ENCODE measurements around the gene RNF133.
"Not testable (repeated sequence)": the region's sequence is repeated elsewhere in the genome, so short reads cannot be mapped to it uniquely, and the experiment has no call there.

RNF133 gene

DNA sequence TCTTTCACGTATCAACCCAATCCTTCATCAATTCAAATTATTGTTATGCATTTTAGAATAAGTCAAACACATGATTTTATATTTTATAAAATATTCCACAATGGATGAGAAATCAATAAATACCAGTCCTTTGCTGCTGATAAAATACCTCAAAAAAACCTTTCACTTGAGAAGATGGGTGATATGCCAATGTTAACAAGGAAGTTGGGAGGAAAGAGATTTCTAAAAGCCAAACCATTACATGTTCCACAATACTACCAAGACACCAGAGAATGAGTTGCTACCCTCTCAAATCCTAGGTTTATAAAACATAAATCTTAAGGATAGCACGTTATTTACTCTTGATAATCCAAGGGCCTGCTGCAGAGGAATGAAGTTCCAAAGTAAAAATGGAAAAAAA is 14.4 kb downstream of the RNF133 start:
- no peak overlapping the region for H3K4me3 ChIP-seq (ENCODE audit: control insufficient read depth, low read depth, low read length)
- TF ChIP-seq, protein P1, sequence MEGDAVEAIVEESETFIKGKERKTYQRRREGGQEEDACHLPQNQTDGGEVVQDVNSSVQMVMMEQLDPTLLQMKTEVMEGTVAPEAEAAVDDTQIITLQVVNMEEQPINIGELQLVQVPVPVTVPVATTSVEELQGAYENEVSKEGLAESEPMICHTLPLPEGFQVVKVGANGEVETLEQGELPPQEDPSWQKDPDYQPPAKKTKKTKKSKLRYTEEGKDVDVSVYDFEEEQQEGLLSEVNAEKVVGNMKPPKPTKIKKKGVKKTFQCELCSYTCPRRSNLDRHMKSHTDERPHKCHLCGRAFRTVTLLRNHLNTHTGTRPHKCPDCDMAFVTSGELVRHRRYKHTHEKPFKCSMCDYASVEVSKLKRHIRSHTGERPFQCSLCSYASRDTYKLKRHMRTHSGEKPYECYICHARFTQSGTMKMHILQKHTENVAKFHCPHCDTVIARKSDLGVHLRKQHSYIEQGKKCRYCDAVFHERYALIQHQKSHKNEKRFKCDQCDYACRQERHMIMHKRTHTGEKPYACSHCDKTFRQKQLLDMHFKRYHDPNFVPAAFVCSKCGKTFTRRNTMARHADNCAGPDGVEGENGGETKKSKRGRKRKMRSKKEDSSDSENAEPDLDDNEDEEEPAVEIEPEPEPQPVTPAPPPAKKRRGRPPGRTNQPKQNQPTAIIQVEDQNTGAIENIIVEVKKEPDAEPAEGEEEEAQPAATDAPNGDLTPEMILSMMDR (conservative IDR thresholded peaks at IDR 0.05; ENCODE audit: control insufficient read depth, insufficient read depth, low read depth, low read length): no peak
- DNase-seq (ENCODE audit: low read depth): no peak

DNA sequence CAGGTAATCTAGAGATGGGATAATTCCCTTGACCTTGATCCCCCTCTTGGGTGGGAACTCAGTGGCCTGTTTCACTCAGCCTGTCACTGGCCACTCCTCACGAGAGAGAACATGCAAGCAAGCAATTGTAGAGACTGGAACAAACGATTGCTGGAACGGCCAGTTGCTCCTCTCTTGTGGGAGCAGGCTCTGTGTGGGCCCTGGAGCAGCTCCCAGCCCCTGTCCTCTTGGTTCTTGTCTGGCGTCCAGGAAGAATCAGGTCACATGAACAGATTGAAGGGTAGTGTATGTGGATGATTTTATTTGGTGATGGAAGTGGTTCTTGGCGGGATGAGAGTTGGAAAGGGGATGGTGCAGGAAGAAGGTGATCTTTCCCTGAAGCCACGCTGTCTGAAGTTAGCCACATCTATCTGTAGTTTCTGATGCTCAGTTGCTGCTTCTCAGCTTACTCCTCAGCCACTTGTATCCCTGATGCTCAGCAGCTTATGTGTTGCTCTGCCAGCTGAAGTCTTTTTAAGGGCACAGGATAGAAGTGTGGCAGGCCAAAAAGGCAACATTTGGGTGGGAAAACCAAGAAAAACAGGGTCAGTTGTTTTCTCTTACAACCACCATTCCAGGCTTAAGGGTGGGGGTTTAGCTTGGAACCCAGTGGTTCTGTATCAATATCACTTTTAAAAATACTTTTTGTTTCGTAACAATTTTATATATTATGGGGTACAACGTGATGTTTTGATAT is 15.9 kb downstream of the RNF133 start:
- TF ChIP-seq, protein P1 (conservative IDR thresholded peaks at IDR 0.05; ENCODE audit: control insufficient read depth, insufficient read depth, low read depth, low read length): no peak
- DNase-seq (ENCODE audit: low read depth): no peak
- H3K4me3 ChIP-seq (ENCODE audit: control insufficient read depth, low read depth, low read length): no peak overlapping the region

DNA sequence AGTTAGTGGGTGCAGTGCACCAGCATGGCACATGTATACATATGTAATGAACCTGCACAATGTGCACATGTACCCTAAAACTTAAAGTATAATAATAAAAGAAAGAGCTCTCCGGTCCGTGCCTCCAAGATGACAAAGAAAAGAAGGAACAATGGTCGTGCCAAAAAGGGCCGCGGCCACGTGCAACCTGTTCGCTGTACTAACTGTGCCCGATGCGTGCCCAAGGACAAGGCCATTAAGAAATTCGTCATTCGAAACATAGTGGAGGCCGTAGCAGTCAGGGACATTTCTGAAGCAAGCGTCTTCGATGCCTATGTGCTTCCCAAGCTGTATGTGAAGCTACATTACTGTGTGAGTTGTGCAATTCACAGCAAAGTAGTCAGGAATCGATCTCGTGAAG is 17.7 kb downstream of the RNF133 start:
- not testable (repeated sequence) for DNase-seq (ENCODE audit: low read depth); H3K4me3 ChIP-seq (ENCODE audit: control insufficient read depth, low read depth, low read length)

DNA sequence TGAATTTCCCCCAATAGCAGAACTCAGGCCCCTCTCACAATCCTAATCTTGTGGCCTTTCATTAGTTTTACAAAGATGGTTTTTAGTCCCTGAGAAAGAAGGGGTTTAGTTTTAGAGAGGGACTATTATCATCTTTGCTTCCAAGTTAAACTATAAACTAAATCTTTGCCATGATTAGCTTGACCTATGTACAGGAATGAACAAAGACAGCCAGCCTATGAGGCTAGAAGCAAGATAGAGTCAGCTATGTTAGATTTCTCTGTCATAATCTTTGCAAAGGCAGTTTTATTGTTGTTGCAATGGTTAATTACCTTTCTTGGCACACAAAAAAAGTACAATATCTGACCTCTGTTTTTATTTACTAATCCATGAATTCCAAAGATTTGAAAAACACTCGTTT is 19.1 kb downstream of the RNF133 start:
- no peak overlapping the region for H3K4me3 ChIP-seq (ENCODE audit: control insufficient read depth, low read depth, low read length)
- TF ChIP-seq, protein P1 (conservative IDR thresholded peaks at IDR 0.05; ENCODE audit: control insufficient read depth, insufficient read depth, low read depth, low read length): no peak
- no peak for DNase-seq (ENCODE audit: low read depth)

DNA sequence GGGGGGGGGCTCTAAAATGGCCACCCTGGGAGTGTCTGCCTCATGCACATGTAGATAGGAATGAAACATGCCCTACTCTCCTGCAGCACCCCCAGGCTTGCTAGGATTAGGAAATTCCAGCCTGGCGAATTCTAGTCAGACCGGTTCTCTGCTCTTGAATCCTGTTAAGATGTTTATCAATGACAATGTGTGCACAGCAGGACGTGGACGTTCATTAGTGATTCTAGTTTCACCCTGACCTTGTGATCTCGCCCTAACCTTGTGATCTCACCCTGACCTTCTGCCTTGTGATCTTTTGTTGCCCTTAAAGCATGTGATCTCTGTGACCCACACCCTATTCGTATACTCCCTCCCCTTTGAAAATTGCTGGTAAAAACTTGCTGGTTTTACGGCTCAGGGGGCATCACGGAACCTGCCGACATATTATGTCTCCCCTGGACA is 19.6 kb downstream of the RNF133 start:
- DNase-seq (ENCODE audit: low read depth); H3K4me3 ChIP-seq (ENCODE audit: control insufficient read depth, low read depth, low read length): not testable (repeated sequence)

DNA sequence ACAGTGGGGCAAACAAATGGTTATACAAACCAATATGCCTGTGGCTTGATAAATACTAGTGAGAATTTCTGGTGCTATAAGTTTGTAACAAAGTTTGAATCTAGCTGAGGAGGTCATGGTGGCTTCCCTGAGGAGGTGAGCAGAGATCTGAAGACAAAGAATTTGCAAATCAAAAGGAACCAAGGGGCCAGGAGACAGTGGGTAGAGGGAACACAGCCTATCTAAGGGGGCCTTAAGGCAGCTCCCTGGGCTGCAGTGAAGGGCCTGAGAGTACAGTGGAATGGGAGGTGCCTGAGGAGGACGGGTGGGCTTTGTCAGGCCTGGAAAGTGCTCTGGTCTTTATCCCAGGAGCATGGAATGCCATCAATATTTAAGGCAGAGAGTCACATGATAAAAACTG is 21.8 kb downstream of the RNF133 start:
- TF ChIP-seq, protein P1 (conservative IDR thresholded peaks at IDR 0.05; ENCODE audit: control insufficient read depth, insufficient read depth, low read depth, low read length): no peak
- DNase-seq (ENCODE audit: low read depth): no peak
- H3K4me3 ChIP-seq (ENCODE audit: control insufficient read depth, low read depth, low read length): no peak overlapping the region

DNA sequence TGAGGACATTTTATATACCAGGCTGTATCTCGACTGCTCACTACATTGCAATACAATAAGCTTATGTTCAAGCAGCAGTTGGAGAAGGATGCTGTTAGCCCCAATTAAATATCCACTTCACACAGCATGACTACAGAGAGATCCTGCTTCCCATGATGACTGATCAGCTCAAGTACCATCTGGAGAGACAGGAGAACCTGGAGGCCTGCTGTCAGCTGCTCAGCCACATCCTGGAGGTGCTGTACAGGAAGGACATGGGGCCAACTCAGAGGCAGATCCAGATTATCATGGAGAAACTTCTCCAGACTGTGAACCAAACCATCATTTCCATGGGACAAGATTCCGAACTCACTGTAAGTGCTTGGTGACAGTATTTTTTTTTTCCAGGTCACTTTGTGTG is 22.5 kb downstream of the RNF133 start:
- no peak overlapping the region for H3K4me3 ChIP-seq (ENCODE audit: control insufficient read depth, low read depth, low read length)
- DNase-seq (ENCODE audit: low read depth): no peak
- TF ChIP-seq, protein P1 (conservative IDR thresholded peaks at IDR 0.05; ENCODE audit: control insufficient read depth, insufficient read depth, low read depth, low read length): no peak

DNA sequence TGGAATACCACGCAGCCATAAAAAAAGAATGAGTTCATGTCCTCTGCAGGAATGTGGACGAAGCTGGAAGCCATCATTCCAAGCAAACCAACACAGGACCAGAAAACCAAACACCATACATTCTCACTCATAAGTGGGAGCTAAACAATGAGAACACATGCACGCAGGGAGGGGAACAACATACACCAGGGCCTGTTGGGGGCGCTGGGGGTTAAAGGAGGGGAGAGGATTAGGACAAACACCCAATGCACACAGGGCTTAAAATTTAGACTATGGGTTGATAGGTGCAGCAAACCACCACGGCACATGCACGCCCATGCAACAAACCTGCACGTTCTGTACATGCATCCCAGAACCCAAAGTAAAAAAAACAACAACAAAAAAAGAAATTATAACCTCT is 23.3 kb downstream of the RNF133 start:
- no peak for DNase-seq (ENCODE audit: low read depth)
- TF ChIP-seq, protein P1 (conservative IDR thresholded peaks at IDR 0.05; ENCODE audit: control insufficient read depth, insufficient read depth, low read depth, low read length): no peak
- no peak overlapping the region for H3K4me3 ChIP-seq (ENCODE audit: control insufficient read depth, low read depth, low read length)

All from fibroblast of mammary gland (primary cell).